Peyer's patch (tissue), 4 donors: Measurements from ENCODE around the gene CBX4. TPM values are rescaled to one million over a fixed set of nuclear protein-coding genes. Genes with fewer than 3 reads are reported as not detected.

Experiments
- DNase-seq, 3 donors: peaks; one replicate each; pipeline ENCODE4 v3.0.0-alpha.2; 2017 to 2019
- H3K27ac ChIP-seq, 4 donors: fragments of 200-600 bp; sonication (generic); one replicate each; pipeline ENCODE4 v1.5.1; 2016 to 2019
- H3K27me3 ChIP-seq, 2 donors: fragments of 200-600 bp; sonication (generic); one replicate each; pipeline ENCODE4 v1.5.1; 2019
- H3K36me3 ChIP-seq, 3 donors: fragments of 200-600 bp; sonication (generic); one replicate each; pipeline ENCODE4 v1.5.1; 2016 to 2019
- H3K4me1 ChIP-seq, 4 donors: fragments of 200-600 bp; sonication (generic); one replicate each; pipeline ENCODE4 v1.5.1; 2016 to 2019
- H3K4me3 ChIP-seq, 4 donors: fragments of 200-600 bp; sonication (generic); 1 replicate in 3 of 4; 2 replicates in 1 of 4; pipeline ENCODE4 v1.5.1; 2016 to 2019; ENCODE audit warnings: mild to moderate bottlenecking in 1 of 4
- H3K9me3 ChIP-seq, 4 donors: fragments of 200-600 bp; sonication (generic); one replicate each; pipeline ENCODE4 v1.5.1; 2016 to 2019; ENCODE audit warnings: mild to moderate bottlenecking in 1 of 4
- POLR2A ChIP-seq, 2 donors: fragments of 450-650 bp; IDR thresholded peaks; one replicate each; pipeline ENCODE4 v1.5.1; 2017; ENCODE audit warnings: antibody characterized with exemption in 2 of 2, mild to moderate bottlenecking in 2 of 2, moderate library complexity in 2 of 2
- total RNA-seq, 4 donors: library from RNA; depleted of rRNA; stranded (reverse); fragments of >200 nt; gene quantifications; one replicate each; pipeline ENCODE4 v1.1.0, GENCODE V29; 2016
- TF ChIP-seq, protein P1 (sequence below), 6 experiments: fragments of 450-650 bp in 4 of 6; fragments of 200-600 bp in 2 of 6; sonication (generic) in 1 of 6; IDR thresholded peaks; one replicate each; pipeline ENCODE4 v1.5.1; 2017 to 2019; ENCODE audit warnings: antibody characterized with exemption in 6 of 6, mild to moderate bottlenecking in 3 of 6, moderate library complexity in 1 of 6

Gene CBX4
- total RNA-seq = 10 to 100 TPM in 2 of 4 donors, 1 to 10 TPM in 2; 4.9 to 19.0 (median 12.3) TPM

DNA sequence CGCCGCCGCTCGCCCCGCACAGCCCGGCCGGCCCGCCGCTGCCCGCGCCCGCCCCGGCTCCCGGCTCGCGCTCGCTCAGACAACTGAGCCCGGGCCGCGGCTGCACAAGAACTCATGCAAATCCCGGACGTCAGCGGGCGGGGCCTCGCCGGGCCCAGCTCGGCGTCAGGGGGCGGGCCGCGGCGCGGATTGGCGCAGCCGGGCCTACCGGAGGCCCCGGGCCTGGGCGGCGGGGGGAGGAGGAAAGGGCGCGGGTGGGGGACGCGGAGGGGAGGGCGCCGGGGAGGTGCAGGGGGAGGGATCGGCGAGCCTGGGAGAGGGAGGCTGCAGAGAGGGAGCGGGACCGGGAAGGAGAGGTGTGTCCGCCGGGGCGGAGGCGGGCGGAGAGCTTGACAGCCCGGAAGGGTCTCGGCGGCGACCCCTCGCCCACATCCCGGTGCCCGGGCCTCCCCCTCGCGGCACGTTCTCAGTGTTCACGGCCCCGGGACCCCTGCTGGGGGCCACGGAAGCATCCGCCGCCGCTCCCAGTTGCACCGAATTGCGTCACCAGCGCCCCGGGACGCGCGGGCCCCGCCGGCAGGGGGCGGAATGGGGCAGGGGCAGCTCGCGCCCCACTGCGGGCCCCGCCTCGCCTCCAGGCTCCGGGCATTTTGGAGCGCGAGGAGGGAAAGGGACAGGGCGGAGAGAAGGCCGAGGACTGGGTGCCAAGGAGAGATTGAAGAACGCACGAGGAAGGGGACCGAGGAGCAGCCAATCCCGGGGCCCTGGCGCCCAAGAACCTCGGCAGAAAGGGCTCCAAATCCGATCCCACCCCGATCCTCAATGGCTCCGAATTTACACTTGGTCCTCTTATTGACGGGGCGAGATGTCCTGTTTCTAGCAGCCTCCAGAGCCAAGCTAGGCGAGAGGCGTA is at the start of gene CBX4:
Gene CBX4 (minus strand): TSS at position 85 of the 913 bp plus-strand sequence. CDS start 189 bp downstream, outside the sequence.
- peak within 1 kb of the TSS; percentile 79 to 91 (median 88) for H3K4me3 ChIP-seq
- peak within 1 kb of the TSS; percentile 95 to 99 (median 99) for H3K27ac ChIP-seq
- H3K4me1 ChIP-seq = peaks cover 14 to 79% (median 58%) of the 10 kb centered on the region in 4 donors
- TF ChIP-seq, protein P1, sequence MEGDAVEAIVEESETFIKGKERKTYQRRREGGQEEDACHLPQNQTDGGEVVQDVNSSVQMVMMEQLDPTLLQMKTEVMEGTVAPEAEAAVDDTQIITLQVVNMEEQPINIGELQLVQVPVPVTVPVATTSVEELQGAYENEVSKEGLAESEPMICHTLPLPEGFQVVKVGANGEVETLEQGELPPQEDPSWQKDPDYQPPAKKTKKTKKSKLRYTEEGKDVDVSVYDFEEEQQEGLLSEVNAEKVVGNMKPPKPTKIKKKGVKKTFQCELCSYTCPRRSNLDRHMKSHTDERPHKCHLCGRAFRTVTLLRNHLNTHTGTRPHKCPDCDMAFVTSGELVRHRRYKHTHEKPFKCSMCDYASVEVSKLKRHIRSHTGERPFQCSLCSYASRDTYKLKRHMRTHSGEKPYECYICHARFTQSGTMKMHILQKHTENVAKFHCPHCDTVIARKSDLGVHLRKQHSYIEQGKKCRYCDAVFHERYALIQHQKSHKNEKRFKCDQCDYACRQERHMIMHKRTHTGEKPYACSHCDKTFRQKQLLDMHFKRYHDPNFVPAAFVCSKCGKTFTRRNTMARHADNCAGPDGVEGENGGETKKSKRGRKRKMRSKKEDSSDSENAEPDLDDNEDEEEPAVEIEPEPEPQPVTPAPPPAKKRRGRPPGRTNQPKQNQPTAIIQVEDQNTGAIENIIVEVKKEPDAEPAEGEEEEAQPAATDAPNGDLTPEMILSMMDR (IDR thresholded peaks at IDR 0.05) = peak in 5 of 6 experiments; percentile 45 to 92 (median 89)
- TF ChIP-seq POLR2A (IDR thresholded peaks at IDR 0.05) = peak; percentile 73 to 84
- peaks cover 0 to 28% of the 10 kb centered on the region in 2 donors for H3K27me3 ChIP-seq
- H3K9me3 ChIP-seq = no peaks in the 10 kb centered on the region
- peaks cover 0 to 6% (median 0%) of the 10 kb centered on the region in 3 donors for H3K36me3 ChIP-seq
- DNase-seq = peak; percentile 96 to 98 (median 98)

GRCh38 chr17:79888009-79888540 is 48.8 kb upstream of the CBX4 start:
- no peaks in the 10 kb centered on the region for H3K9me3 ChIP-seq
- no peak overlapping the region for H3K27ac ChIP-seq
- H3K4me1 ChIP-seq = peaks cover 0 to 23% (median 0%) of the 10 kb centered on the region in 4 donors
- TF ChIP-seq, protein P1 (IDR thresholded peaks at IDR 0.05) = no peak
- no peak for TF ChIP-seq POLR2A (IDR thresholded peaks at IDR 0.05)
- H3K27me3 ChIP-seq = no peaks in the 10 kb centered on the region
- peak in 1 of 3 donors; percentile 40 for DNase-seq
- no peak overlapping the region for H3K4me3 ChIP-seq
- no peaks in the 10 kb centered on the region for H3K36me3 ChIP-seq

DNA sequence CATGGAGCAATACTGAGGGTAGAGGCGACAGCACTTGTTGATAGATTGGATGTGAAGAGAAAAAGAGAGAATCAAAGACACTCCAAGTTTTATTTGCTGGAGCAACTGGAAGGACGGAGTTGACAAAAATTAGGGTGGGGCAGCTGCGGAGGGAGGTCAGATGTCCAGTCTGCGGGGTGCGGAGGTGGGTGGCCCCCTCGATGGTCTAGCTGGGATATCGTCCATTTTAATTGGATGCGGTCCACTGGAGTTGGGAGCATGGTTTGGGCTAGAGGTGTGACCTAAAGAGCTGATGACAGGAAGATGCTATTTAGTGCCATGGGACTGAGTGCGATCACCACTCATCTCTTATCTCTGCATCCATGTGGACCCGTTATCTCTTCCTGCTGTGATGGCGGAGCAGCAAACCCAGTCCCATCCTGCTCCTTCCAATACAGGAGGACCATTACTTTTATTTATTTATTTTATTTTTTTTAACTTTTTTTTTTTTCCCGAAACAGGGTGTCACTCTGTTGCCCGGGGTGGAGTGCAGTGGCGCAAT is 48.3 kb upstream of the CBX4 start:
- no peak overlapping the region for H3K27ac ChIP-seq
- TF ChIP-seq POLR2A (IDR thresholded peaks at IDR 0.05) = no peak
- TF ChIP-seq, protein P1 (IDR thresholded peaks at IDR 0.05) = no peak
- H3K4me3 ChIP-seq = no peak overlapping the region
- no peaks in the 10 kb centered on the region for H3K36me3 ChIP-seq
- H3K4me1 ChIP-seq = peaks cover 0 to 18% (median 0%) of the 10 kb centered on the region in 4 donors
- H3K27me3 ChIP-seq = no peaks in the 10 kb centered on the region
- peak in 1 of 3 donors; percentile 21 for DNase-seq
- H3K9me3 ChIP-seq = no peaks in the 10 kb centered on the region

DNA sequence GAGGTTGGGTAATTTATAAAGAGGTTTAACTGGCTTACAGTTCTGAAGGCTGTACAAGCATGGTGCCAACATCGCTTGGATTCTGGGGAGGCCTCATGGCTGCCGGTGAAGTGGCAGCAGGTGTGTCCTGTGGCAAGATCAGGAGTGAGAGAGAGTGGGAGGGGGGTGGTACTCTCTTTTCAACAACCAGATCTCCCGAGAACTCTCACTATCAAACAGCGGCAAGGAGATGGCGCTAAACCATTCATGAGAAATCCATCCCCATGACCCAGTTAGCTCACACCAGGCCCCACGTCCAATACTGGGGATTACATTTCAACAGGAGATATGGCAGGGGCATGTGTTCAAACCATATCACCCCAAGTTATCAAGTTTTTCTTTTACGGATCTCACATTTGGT is 44.0 kb upstream of the CBX4 start:
- no peaks in the 10 kb centered on the region for H3K4me1 ChIP-seq
- H3K27me3 ChIP-seq = no peaks in the 10 kb centered on the region
- TF ChIP-seq, protein P1 (IDR thresholded peaks at IDR 0.05) = no peak
- no peak for TF ChIP-seq POLR2A (IDR thresholded peaks at IDR 0.05)
- H3K4me3 ChIP-seq = no peak overlapping the region
- H3K27ac ChIP-seq = no peak overlapping the region
- no peaks in the 10 kb centered on the region for H3K9me3 ChIP-seq
- no peak for DNase-seq
- no peaks in the 10 kb centered on the region for H3K36me3 ChIP-seq

GRCh38 chr17:79878329-79878947 is 39.2 kb upstream of the CBX4 start:
- no peaks in the 10 kb centered on the region for H3K9me3 ChIP-seq
- no peaks in the 10 kb centered on the region for H3K36me3 ChIP-seq
- H3K4me1 ChIP-seq = no peaks in the 10 kb centered on the region
- no peak overlapping the region for H3K27ac ChIP-seq
- TF ChIP-seq, protein P1 (IDR thresholded peaks at IDR 0.05) = no peak
- DNase-seq = no peak
- no peak overlapping the region for H3K4me3 ChIP-seq
- H3K27me3 ChIP-seq = no peaks in the 10 kb centered on the region
